Measurements from ENCODE around the gene PRKAG2. TPM values are rescaled to one million over a fixed set of nuclear protein-coding genes. Genes with fewer than 3 reads are reported as not detected.

PRKAG2 gene
- total and polyA plus RNA-seq, 2 of the 13 experiments (the other 11 are each of a cell fraction or from before 2014, with no cell fraction given), result 0.90 to 1.3 TPM

- peak; percentile 42; the same call in 1 of the 2 replicates for TF ChIP-seq KDM2A (CRISPR knock-in tag; IDR thresholded peaks at IDR 0.05; ENCODE audit: borderline replicate concordance, low read depth)
- no peak for TF ChIP-seq ZNF383 (CRISPR knock-in tag; IDR thresholded peaks at IDR 0.05; ENCODE audit: borderline replicate concordance)
- no peak for TF ChIP-seq ZBTB44 (CRISPR knock-in tag; IDR thresholded peaks at IDR 0.05)
- TF ChIP-seq ZNF841 (CRISPR knock-in tag; IDR thresholded peaks at IDR 0.05; ENCODE audit: borderline replicate concordance), result no peak
- TF ChIP-seq, protein P1, sequence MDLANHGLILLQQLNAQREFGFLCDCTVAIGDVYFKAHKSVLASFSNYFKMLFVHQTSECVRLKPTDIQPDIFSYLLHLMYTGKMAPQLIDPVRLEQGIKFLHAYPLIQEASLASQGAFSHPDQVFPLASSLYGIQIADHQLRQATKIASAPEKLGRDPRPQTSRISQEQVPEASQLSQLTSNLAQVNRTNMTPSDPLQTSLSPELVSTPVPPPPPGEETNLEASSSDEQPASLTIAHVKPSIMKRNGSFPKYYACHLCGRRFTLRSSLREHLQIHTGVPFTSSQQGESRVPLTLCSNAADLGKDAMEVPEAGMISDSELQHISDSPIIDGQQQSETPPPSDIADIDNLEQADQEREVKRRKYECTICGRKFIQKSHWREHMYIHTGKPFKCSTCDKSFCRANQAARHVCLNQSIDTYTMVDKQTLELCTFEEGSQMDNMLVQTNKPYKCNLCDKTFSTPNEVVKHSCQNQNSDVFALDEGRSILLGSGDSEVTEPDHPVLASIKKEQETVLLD (CRISPR knock-in tag; IDR thresholded peaks at IDR 0.05; ENCODE audit: low read depth), result no peak
- no peak for TF ChIP-seq TFDP1 (CRISPR knock-in tag; IDR thresholded peaks at IDR 0.05; ENCODE audit: borderline replicate concordance)
- TF ChIP-seq RNF2 (conservative IDR thresholded peaks at IDR 0.05; ENCODE audit: low read depth), result 0 out of 2 replicates have a peak, but pooled peaks have one; percentile 19
- no peak for TF ChIP-seq LCORL (IDR thresholded peaks at IDR 0.05)
- TF ChIP-seq LCORL (CRISPR knock-in tag; IDR thresholded peaks at IDR 0.05), result no peak
- TF ChIP-seq ZNF740 (CRISPR knock-in tag; IDR thresholded peaks at IDR 0.05), result no peak
- TF ChIP-seq SALL2 (CRISPR knock-in tag; IDR thresholded peaks at IDR 0.05), result no peak
- no peak for TF ChIP-seq HMG20A (CRISPR knock-in tag; IDR thresholded peaks at IDR 0.05; ENCODE audit: borderline replicate concordance)
- TF ChIP-seq ARID4A (CRISPR knock-in tag; IDR thresholded peaks at IDR 0.05; ENCODE audit: borderline replicate concordance), result peak; percentile 29; the same call in 1 of the 2 replicates
- peak; percentile 38; the same call in 1 of the 2 replicates for TF ChIP-seq CCDC6 (CRISPR knock-in tag; IDR thresholded peaks at IDR 0.05)
- no peak for TF ChIP-seq ATM (IDR thresholded peaks at IDR 0.05; ENCODE audit: borderline replicate concordance)
- no peak for TF ChIP-seq MZF1 (CRISPR knock-in tag; IDR thresholded peaks at IDR 0.05; ENCODE audit: borderline replicate concordance)
- peak; percentile 34; the same call in 1 of the 2 replicates for TF ChIP-seq AHR (CRISPR knock-in tag; IDR thresholded peaks at IDR 0.05)
- no peak for TF ChIP-seq SP5 (CRISPR knock-in tag; IDR thresholded peaks at IDR 0.05; ENCODE audit: borderline replicate concordance, low read depth)
These were observed 358.6 kb downstream of the PRKAG2 start (continued) for GRCh38 chr7:151518105-151518946.
